Myocyte (in vitro differentiated cells): Measurements from ENCODE around the gene RAB3C. TPM values are rescaled to one million over a fixed set of nuclear protein-coding genes. Genes with fewer than 3 reads are reported as not detected.
A peak's percentile ranks its signal among the peaks of the same experiment; 100 is the strongest.

Experiments used
- DNase-seq: peaks from one replicate; pipeline ENCODE4 v3.0.0-alpha.2; 2012; ENCODE audit warnings: low read depth
- total RNA-seq: library from RNA; depleted of rRNA; stranded (reverse); fragments of >200 nt; gene quantifications from 2 replicates; pipeline ENCODE4 v1.2.3, GENCODE V29; 2014

Gene RAB3C
- total RNA-seq, 1 donor from 2014 or later: not detected

GRCh38 chr5:58872670-58873273, 289.9 kb downstream of the RAB3C start:
- DNase-seq: no peak

- DNase-seq: no peak
Measured at GRCh38 chr5:58875599-58875998, 292.7 kb downstream of the RAB3C start.

- no peak for DNase-seq
Measured at GRCh38 chr5:58885260-58885659, 302.4 kb downstream of the RAB3C start.

GRCh38 chr5:58886315-58887207, 303.7 kb downstream of the RAB3C start:
- DNase-seq: peak; percentile 79

- DNase-seq: no peak
Measured at GRCh38 chr5:58887311-58887710, 304.4 kb downstream of the RAB3C start.

- DNase-seq: no peak
Measured at GRCh38 chr5:58887721-58888409, 305.0 kb downstream of the RAB3C start.

- no peak for DNase-seq
Measured at GRCh38 chr5:58890265-58890664, 307.4 kb downstream of the RAB3C start.

GRCh38 chr5:58890701-58891085, 307.8 kb downstream of the RAB3C start:
- no peak for DNase-seq

- peak; percentile 81 for DNase-seq
Measured at GRCh38 chr5:58891086-58891970, 308.5 kb downstream of the RAB3C start.

- no peak for DNase-seq
Measured at GRCh38 chr5:58891971-58892343, 309.1 kb downstream of the RAB3C start.

GRCh38 chr5:58893551-58893950, 310.7 kb downstream of the RAB3C start:
- DNase-seq: no peak

GRCh38 chr5:58898006-58898405, 315.1 kb downstream of the RAB3C start:
- DNase-seq: no peak

GRCh38 chr5:58898538-58898937, 315.7 kb downstream of the RAB3C start:
- no peak for DNase-seq

- DNase-seq: peak; percentile 54
Measured at GRCh38 chr5:58901271-58901670, 318.4 kb downstream of the RAB3C start.

- no peak for DNase-seq
Measured at GRCh38 chr5:58902305-58902704, 319.4 kb downstream of the RAB3C start.

- no peak for DNase-seq
Measured at GRCh38 chr5:58902765-58903164, 319.9 kb downstream of the RAB3C start.

GRCh38 chr5:58904737-58905136, 321.9 kb downstream of the RAB3C start:
- no peak for DNase-seq

GRCh38 chr5:58905944-58906343, 323.1 kb downstream of the RAB3C start:
- no peak for DNase-seq
